ENCODE measurements around the gene PTX3. TPM values are rescaled to one million over a fixed set of nuclear protein-coding genes. Genes with fewer than 3 reads are reported as not detected.

Gene PTX3
- total RNA-seq, 1 experiment from 2014 or later: 2.1 TPM

DNA sequence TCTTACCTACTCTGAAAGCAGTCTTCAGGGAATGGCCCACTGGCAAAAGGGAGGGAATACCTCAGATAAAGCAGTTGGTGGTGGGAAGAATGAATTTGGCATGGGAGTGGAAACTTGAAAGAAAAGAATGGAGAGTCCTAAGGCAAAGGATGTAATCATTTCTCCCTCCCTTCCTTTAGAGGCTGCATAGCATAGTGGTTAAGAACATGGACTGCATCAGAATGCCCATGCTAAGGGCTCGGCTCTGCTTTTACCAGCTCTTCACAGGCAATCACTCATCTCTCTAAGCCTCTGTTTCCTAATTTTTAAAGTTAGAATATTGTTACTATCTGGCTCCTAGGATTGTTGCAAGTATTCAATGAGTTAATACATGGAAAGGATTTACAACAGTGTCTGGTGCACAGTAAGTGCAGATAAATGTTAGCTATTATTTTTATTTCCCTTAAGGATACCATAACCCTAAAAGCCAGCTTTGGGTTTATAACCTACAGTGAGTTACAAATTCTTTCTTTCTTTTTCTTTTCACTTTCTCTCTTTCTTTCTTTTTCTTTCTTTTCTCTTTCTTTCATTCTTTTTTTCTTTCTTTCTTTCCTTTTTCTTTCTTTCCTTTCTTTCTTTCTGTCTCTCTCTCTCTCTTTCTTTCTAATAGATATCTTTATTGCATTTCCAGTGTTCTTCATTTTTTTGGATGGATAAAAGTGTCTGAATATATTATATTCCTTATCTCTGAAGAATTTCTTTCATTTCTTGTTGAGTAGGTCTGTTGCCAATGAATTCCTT is 43.0 kb downstream of the PTX3 start:
- ChIA-PET POLR2A (no interaction called here), CTCF (no interaction called here)
- DNase-seq (ENCODE audit: low read depth, low spot score): no peak
- H3K9me3 ChIP-seq (ENCODE audit: control insufficient read depth, insufficient read depth, low read depth, low read length): no peaks in the 10 kb centered on the region
- intact Hi-C loops (cut with micrococcal nuclease; ENCODE audit: unreplicated experiment): no loop called here
- no peak for TF ChIP-seq REST (IDR thresholded peaks at IDR 0.05; ENCODE audit: insufficient read depth in 1 of 2, low read depth in 2 of 2, low read length in 1 of 2)
- TF ChIP-seq POLR2AphosphoS5 (IDR thresholded peaks at IDR 0.05; ENCODE audit: low read depth, low read length): no peak
- no peak for TF ChIP-seq SIN3A (IDR thresholded peaks at IDR 0.05; ENCODE audit: borderline replicate concordance, insufficient read depth, low read depth, low read length)
- no peak for TF ChIP-seq TCF7L2 (IDR thresholded peaks at IDR 0.05; ENCODE audit: low read depth, low read length)
- no peak for TF ChIP-seq CTCF (IDR thresholded peaks at IDR 0.05)
- no peak overlapping the region for H3K27ac ChIP-seq (ENCODE audit: low read length)
- H3K27me3 ChIP-seq (ENCODE audit: control insufficient read depth, insufficient read depth, low read length): no peaks in the 10 kb centered on the region
- no peak for ATAC-seq
- in situ Hi-C loops (cut with HindIII; ENCODE audit: low pct_unique_long_range_greater_than_20kb, low sequenced_read_pairs): no loop called here
- H3K36me3 ChIP-seq (ENCODE audit: control insufficient read depth, insufficient read depth, low read length): no peaks in the 10 kb centered on the region
- no peaks in the 10 kb centered on the region for H3K4me1 ChIP-seq (ENCODE audit: control insufficient read depth, insufficient read depth, low read length)
- BruUV-seq (replicated peaks): no TSS peak
- no peak overlapping the region for H3K4me3 ChIP-seq (ENCODE audit: low read depth in 2 of 2, low read length in 2 of 2)

- intact Hi-C loops (cut with micrococcal nuclease; ENCODE audit: unreplicated experiment) (no loop called here), in situ Hi-C loops (cut with HindIII; ENCODE audit: low pct_unique_long_range_greater_than_20kb, low sequenced_read_pairs) (no loop called here)
- Histone ChIP-seq H3K9me3 (ENCODE audit: control insufficient read depth, insufficient read depth, low read depth, low read length) (no peaks in the 10 kb centered on the region), H3K27ac (ENCODE audit: low read length) (no peak overlapping the region), H3K4me3 (ENCODE audit: low read depth in 2 of 2, low read length in 2 of 2) (no peak overlapping the region), H3K27me3 (ENCODE audit: control insufficient read depth, insufficient read depth, low read length) (no peaks in the 10 kb centered on the region; the same call in 1 of the 2 replicates), H3K36me3 (ENCODE audit: control insufficient read depth, insufficient read depth, low read length) (no peaks in the 10 kb centered on the region), H3K4me1 (ENCODE audit: control insufficient read depth, insufficient read depth, low read length) (no peaks in the 10 kb centered on the region)
- no peak for TF ChIP-seq TCF7L2 (IDR thresholded peaks at IDR 0.05; ENCODE audit: low read depth, low read length)
- TF ChIP-seq POLR2AphosphoS5 (IDR thresholded peaks at IDR 0.05; ENCODE audit: low read depth, low read length): no peak
- TF ChIP-seq REST (IDR thresholded peaks at IDR 0.05; ENCODE audit: insufficient read depth in 1 of 2, low read depth in 2 of 2, low read length in 1 of 2): no peak
- TF ChIP-seq SIN3A (IDR thresholded peaks at IDR 0.05; ENCODE audit: borderline replicate concordance, insufficient read depth, low read depth, low read length): no peak
- TF ChIP-seq CTCF (IDR thresholded peaks at IDR 0.05): no peak
- no peak for DNase-seq (ENCODE audit: low read depth, low spot score)
- no TSS peak for BruUV-seq (replicated peaks)
- CTCF ChIA-PET: no interaction called here
- POLR2A ChIA-PET: interaction anchor here (0.5 kb wide), 1 partner anchor 46 kb away, joined by 3 read pairs; no protein-coding TSS in a partner anchor
- ATAC-seq: no peak
Observed at GRCh38 chr3:157487339-157487738, 50.7 kb downstream of the PTX3 start.

Measured in Panc1 (cell line).